ENCODE data around the gene TMOD2. TPM values are rescaled to one million over a fixed set of nuclear protein-coding genes. Genes with fewer than 3 reads are reported as not detected.

The TMOD2 gene
- total RNA-seq, 2 donors from 2014 or later = 9.1 to 13.1 TPM

GRCh38 chr15:51818150-51818549 lies 66.8 kb downstream of the TMOD2 start:
- no peak for TF ChIP-seq CTCF (IDR thresholded peaks at IDR 0.05)
- Histone ChIP-seq H3K27ac (no peak overlapping the region), H3K9me3 (peaks cover 3% of the 10 kb centered on the region), H3K36me3 (no peaks in the 10 kb centered on the region), H3K4me3 (no peak overlapping the region), H3K27me3 (replicated peaks; ENCODE audit: insufficient read depth) (no peaks in the 10 kb centered on the region), H3K4me1 (ENCODE audit: control insufficient read depth in 1 of 2, low read depth in 2 of 2) (no peaks in the 10 kb centered on the region)
- ATAC-seq (ENCODE audit: insufficient number of reproducible peaks, low FRiP score, low read depth) = no peak
- DNase-seq (ENCODE audit: low spot score) = no peak

GRCh38 chr15:51825698-51826097 lies 74.3 kb downstream of the TMOD2 start:
- Histone ChIP-seq H3K9me3 (peaks cover 3% of the 10 kb centered on the region), H3K27ac (no peak overlapping the region), H3K27me3 (replicated peaks; ENCODE audit: insufficient read depth) (no peaks in the 10 kb centered on the region), H3K36me3 (no peaks in the 10 kb centered on the region), H3K4me3 (no peak overlapping the region), H3K4me1 (ENCODE audit: control insufficient read depth in 1 of 2, low read depth in 2 of 2) (peaks cover under 1 to 6% of the 10 kb centered on the region in 2 donors)
- DNase-seq (ENCODE audit: low spot score) (no peak), ATAC-seq (ENCODE audit: insufficient number of reproducible peaks, low FRiP score, low read depth) (no peak)
- TF ChIP-seq CTCF (IDR thresholded peaks at IDR 0.05) = no peak

GRCh38 chr15:51828621-51829375 lies 77.4 kb downstream of the TMOD2 start:
- Histone ChIP-seq H3K36me3 (no peaks in the 10 kb centered on the region), H3K27ac (peak overlapping the region; percentile 76 to 77), H3K4me3 (peak overlapping the region; percentile 74), H3K27me3 (replicated peaks; ENCODE audit: insufficient read depth) (no peaks in the 10 kb centered on the region), H3K4me1 (ENCODE audit: control insufficient read depth in 1 of 2, low read depth in 2 of 2) (peaks cover 18 to 32% of the 10 kb centered on the region in 2 donors), H3K9me3 (no peaks in the 10 kb centered on the region)
- no peak for ATAC-seq (ENCODE audit: insufficient number of reproducible peaks, low FRiP score, low read depth)
- TF ChIP-seq CTCF (IDR thresholded peaks at IDR 0.05) = no peak
- no peak for DNase-seq (ENCODE audit: low spot score)

- no peaks in the 10 kb centered on the region for H3K36me3 ChIP-seq
- no peaks in the 10 kb centered on the region for H3K9me3 ChIP-seq
- peak within 1 kb of the TSS; percentile 76 to 77 for H3K27ac ChIP-seq
- peaks cover 24 to 39% of the 10 kb centered on the region in 2 donors for H3K4me1 ChIP-seq (ENCODE audit: control insufficient read depth in 1 of 2, low read depth in 2 of 2)
- TF ChIP-seq CTCF (IDR thresholded peaks at IDR 0.05) = no peak
- no peaks in the 10 kb centered on the region for H3K27me3 ChIP-seq (replicated peaks; ENCODE audit: insufficient read depth)
- peak within 1 kb of the TSS; percentile 74 for H3K4me3 ChIP-seq
- DNase-seq (ENCODE audit: low spot score) (peak; percentile 80), ATAC-seq (ENCODE audit: insufficient number of reproducible peaks, low FRiP score, low read depth) (peak; percentile 92)
Observed at GRCh38 chr15:51829376-51830275, 78.2 kb downstream of the TMOD2 start, which contains the start of gene TMOD3. TMOD3 (plus strand) TSS chr15:51829653; CDS start chr15:51862885, 33,232 bp downstream.

- no peaks in the 10 kb centered on the region for H3K9me3 ChIP-seq
- peak overlapping the region; percentile 74 for H3K4me3 ChIP-seq
- no peaks in the 10 kb centered on the region for H3K27me3 ChIP-seq (replicated peaks; ENCODE audit: insufficient read depth)
- TF ChIP-seq CTCF (IDR thresholded peaks at IDR 0.05) = no peak
- no peaks in the 10 kb centered on the region for H3K36me3 ChIP-seq
- peaks cover 31 to 46% of the 10 kb centered on the region in 2 donors for H3K4me1 ChIP-seq (ENCODE audit: control insufficient read depth in 1 of 2, low read depth in 2 of 2)
- DNase-seq (ENCODE audit: low spot score) = no peak
- peak overlapping the region; percentile 76 to 77 for H3K27ac ChIP-seq
- peak; percentile 14 for ATAC-seq (ENCODE audit: insufficient number of reproducible peaks, low FRiP score, low read depth)
Observed at GRCh38 chr15:51830276-51830806, 78.9 kb downstream of the TMOD2 start.

Data from thoracic aorta (tissue), 2 donors.